Kidney epithelial cell (primary cell): ENCODE results near the gene MYH1. TPM values are rescaled to one million over a fixed set of nuclear protein-coding genes. Genes with fewer than 3 reads are reported as not detected.

Experiments
- DNase-seq: peaks from one replicate; pipeline ENCODE4 v3.0.0-alpha.2; 2010; ENCODE audit warnings: low read depth
- H3K27me3 ChIP-seq: 2 replicates; pipeline ENCODE4 v1.6.0; 2011; ENCODE audit warnings: low read length; ENCODE audit not compliant: control insufficient read depth, insufficient read depth
- H3K36me3 ChIP-seq: 2 replicates; pipeline ENCODE4 v1.5.1; 2011; ENCODE audit warnings: low read length; ENCODE audit not compliant: control insufficient read depth, insufficient read depth
- H3K4me3 ChIP-seq: 2 replicates; pipeline ENCODE4 v1.5.1; 2011; ENCODE audit warnings: low read depth, mild to moderate bottlenecking, control low read depth, low read length
- total RNA-seq: library from RNA; depleted of rRNA; stranded (reverse); fragments of >200 nt; gene quantifications from 2 replicates; pipeline ENCODE4 v1.2.3, GENCODE V29; 2015
- TF ChIP-seq, protein P1 (sequence below): IDR thresholded peaks from 2 replicates; pipeline ENCODE4 v1.5.1; 2011; ENCODE audit warnings: mild to moderate bottlenecking, moderate library complexity, low read length, control low read depth, inconsistent platforms; ENCODE audit not compliant: insufficient read depth, poor library complexity, severe bottlenecking

The MYH1 gene
- total RNA-seq, 1 donor from 2014 or later = not detected

DNA sequence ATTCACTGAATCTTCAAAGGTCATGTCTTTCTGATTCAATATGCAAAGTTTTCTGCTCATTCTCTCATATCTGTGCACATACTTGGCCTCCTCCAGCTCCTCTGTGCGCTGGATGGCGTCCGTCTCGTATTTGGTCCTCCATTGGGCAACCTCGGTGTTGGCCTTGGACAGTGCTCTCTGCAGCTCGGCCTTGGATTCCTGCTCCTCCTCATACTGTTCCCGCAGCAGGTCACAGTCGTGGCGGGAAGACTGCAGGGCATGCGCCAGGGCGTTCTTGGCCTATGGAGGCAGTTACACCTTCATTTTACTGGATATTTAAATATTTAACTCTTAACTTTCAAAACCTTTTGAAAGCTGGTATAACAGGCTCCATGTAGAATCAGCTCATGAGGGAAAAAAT lies 8.2 kb upstream of the MYH1 start:
- no peaks in the 10 kb centered on the region for H3K36me3 ChIP-seq
- no peaks in the 10 kb centered on the region for H3K27me3 ChIP-seq
- DNase-seq = no peak
- H3K4me3 ChIP-seq = no peak overlapping the region
- TF ChIP-seq, protein P1, sequence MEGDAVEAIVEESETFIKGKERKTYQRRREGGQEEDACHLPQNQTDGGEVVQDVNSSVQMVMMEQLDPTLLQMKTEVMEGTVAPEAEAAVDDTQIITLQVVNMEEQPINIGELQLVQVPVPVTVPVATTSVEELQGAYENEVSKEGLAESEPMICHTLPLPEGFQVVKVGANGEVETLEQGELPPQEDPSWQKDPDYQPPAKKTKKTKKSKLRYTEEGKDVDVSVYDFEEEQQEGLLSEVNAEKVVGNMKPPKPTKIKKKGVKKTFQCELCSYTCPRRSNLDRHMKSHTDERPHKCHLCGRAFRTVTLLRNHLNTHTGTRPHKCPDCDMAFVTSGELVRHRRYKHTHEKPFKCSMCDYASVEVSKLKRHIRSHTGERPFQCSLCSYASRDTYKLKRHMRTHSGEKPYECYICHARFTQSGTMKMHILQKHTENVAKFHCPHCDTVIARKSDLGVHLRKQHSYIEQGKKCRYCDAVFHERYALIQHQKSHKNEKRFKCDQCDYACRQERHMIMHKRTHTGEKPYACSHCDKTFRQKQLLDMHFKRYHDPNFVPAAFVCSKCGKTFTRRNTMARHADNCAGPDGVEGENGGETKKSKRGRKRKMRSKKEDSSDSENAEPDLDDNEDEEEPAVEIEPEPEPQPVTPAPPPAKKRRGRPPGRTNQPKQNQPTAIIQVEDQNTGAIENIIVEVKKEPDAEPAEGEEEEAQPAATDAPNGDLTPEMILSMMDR = no peak

DNA sequence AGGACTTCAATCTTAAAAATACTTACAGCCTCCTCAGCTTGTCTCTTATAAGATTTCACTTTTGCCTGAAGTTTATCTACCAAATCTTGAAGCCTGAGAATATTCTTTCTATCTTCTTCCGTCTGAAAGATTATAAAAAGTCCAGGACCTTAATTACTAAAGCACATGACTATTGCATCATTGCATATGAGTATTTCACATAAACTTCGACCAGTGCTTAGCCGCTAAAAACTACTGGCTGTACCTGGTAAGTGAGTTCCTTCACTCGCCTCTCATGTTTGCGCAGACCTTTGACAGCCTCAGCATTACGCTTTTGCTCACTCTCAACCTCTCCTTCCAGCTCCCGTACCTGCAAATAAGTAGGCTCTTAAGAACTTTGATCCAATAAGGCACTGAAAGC lies 4.7 kb upstream of the MYH1 start:
- TF ChIP-seq, protein P1 = no peak
- H3K4me3 ChIP-seq = no peak overlapping the region
- H3K36me3 ChIP-seq = no peaks in the 10 kb centered on the region
- H3K27me3 ChIP-seq = no peaks in the 10 kb centered on the region
- no peak for DNase-seq

DNA sequence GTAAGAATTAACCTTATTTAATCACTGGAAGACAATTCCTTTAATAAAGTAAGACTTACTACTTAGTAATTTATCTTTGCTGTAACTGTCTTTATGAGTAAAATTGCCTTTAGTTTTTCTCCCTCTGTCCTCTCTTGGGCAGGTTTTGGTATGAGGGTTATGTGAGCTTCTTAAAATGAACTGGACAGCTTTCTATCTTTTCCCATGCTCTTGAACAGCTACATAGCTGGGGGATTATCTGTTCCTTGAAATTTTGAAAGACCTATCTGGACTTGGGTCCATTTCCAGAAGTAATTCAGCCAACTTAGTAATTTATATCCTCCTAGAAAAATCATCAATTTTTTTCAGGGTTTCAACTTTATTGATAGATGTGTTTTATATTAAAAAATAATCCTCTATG lies 3.6 kb upstream of the MYH1 start:
- no peaks in the 10 kb centered on the region for H3K36me3 ChIP-seq
- H3K4me3 ChIP-seq = no peak overlapping the region
- TF ChIP-seq, protein P1 = no peak
- no peaks in the 10 kb centered on the region for H3K27me3 ChIP-seq
- no peak for DNase-seq

DNA sequence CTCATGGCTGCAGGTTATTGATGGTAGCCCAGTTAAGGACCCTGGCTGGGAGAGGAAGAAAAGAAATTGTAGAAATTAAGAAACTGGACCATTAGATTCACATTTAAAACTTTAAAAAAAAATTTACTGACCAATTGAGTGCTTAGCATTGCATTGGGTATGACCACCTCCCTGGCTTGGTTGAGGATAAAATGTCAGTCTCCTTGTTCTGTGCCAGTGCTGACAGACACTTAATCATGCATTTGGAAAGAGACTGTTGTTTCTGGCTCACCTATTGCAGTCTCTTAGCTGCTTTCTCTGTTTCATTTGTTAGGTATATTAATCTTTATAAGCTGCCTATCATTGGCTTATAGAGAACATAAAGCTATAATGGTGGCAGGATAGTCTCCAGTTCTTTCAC lies 1.7 kb downstream of the MYH1 start:
- Histone ChIP-seq H3K4me3 (no peak overlapping the region), H3K27me3 (no peaks in the 10 kb centered on the region), H3K36me3 (no peaks in the 10 kb centered on the region)
- TF ChIP-seq, protein P1 = no peak
- no peak for DNase-seq

DNA sequence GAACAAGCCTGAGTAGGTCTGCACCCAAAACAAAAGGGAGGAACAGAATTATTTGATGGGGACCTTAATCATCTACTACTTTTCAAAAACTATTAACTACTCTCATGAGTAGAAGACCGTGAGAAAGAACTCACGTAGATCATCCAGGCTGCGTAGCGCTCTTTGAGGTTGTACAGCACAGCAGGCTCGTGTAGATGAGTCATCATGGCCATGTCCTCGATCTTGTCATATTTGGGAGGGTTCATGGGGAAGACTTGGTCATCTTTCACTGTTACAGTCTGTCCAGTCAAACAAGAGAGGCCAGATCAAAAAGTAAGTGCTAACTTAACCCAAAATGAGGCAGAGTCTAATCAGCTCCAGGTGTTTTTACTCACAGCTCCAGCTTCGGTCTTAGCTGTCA lies 2.3 kb downstream of the MYH1 start:
- H3K36me3 ChIP-seq = no peaks in the 10 kb centered on the region
- DNase-seq = no peak
- H3K27me3 ChIP-seq = no peaks in the 10 kb centered on the region
- no peak overlapping the region for H3K4me3 ChIP-seq
- TF ChIP-seq, protein P1 = no peak

DNA sequence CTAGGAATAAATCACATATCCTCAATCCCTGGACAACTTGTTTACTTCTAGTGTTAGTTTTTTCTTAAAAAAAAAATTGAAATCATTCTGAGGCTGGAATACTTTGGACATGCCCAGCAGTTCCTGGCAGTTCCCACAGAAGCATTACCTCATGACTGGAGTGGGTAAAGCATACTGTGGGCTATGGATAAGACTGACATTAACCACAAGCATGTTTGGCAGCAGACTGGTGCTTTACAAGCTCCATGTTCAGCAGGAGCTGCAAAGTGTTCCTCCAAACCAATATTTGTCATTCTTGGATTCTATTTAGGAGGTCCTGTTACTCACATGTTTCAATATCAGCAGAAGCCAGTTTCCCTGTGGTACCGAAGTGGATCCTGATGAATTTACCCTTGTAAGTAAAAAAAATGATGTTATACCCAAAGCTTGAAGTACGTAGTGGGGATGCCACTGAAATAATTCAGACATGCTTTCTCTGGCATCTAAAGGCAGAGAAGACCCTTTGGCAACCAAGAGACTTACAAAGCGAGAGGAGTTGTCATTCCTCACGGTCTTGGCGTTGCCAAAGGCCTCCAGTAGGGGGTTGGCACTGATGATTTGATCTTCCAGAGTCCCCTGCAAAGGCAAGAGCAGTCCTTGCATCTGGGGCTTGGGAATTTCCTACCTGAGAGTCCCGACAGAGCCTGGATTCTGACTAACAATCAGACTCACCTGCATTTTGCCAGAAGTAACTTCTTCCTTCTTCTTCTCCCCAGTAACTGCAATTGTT lies 4.9 kb downstream of the MYH1 start:
- no peak for DNase-seq
- Histone ChIP-seq H3K4me3 (no peak overlapping the region), H3K36me3 (no peaks in the 10 kb centered on the region), H3K27me3 (no peaks in the 10 kb centered on the region)
- TF ChIP-seq, protein P1 = no peak
